Inferior parietal cortex (tissue), 1 donor: ENCODE results near the gene PCDH9.
A peak's percentile ranks its signal among the peaks of the same experiment; 100 is the strongest.
"Not testable (repeated sequence)": the region's sequence is repeated elsewhere in the genome, so short reads cannot be mapped to it uniquely, and the experiment has no call there.

Source experiments
- DNase-seq: peaks from one replicate; pipeline ENCODE4 v3.0.0-alpha.2; 2016; ENCODE audit errors: extremely low spot score

PCDH9 gene

GRCh38 chr13:67125681-67126080, 104.5 kb downstream of the PCDH9 start:
- no peak for DNase-seq

- no peak for DNase-seq
Observed at GRCh38 chr13:67123165-67123564, 107.0 kb downstream of the PCDH9 start.

DNA sequence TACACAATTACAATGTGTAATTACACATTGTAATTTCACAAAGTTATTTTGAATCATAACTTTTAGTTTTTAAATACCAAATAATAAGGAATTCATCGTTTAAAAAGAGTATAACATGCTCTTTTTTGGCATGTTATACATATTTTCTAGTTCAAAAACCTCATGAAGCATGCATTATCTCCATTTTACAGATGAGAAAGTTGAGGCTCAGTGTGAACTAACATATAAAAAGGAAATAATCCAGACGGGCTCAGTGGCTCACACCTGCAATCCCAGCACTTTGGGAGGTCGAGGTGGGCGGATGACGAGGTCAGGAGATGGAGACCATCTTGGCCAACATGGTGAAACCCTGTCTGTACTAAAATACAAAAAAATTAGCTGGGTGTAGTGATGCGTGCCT, 107.9 kb downstream of the PCDH9 start:
- no peak for DNase-seq

- no peak for DNase-seq
Observed at GRCh38 chr13:67120872-67121531, 109.1 kb downstream of the PCDH9 start.

GRCh38 chr13:67119481-67119894, 110.6 kb downstream of the PCDH9 start:
- no peak for DNase-seq

DNA sequence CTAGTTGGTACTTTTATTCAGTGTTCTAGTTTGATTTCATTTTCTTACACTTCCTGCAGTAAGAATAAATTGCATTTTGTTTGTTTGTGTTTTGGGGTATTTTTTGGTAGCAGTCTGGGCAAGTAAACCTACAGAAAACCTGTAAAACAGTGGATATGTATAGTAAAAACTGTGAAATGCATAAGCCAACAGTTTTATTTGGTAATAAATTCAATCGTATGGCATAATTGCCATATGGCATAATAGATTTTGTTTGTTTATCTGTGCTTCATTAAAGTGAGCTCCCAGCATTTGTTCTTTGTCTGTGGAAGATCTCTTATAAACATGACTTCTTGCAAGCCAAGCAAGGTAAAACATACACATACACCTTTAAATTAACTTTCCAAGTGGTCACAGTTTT, 111.9 kb downstream of the PCDH9 start:
- no peak for DNase-seq

DNA sequence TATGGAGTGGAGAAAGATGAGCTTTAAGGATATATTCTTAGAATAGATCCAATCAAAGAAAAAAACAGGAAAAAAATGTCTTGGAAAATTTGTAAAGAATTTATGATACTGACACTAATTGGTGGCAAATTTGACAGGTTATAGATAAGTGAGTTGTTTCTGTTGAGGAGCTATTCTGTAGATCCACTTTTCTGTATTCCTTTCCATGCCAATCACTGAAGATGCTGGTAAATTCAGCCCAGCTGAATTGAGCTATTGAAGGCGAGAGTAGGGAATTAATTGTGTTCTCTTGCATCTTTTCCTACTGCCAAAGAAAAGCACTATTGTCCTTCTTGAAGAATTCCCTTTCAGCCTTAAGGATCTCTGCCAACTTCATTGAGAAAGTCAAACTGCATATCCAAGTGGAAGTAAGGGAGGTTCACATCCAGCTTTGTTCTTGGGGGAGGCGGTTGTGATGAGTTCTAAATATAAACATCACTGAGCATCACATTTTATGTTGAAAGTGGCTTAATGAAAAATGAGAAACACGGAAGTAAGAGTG, 113.1 kb downstream of the PCDH9 start:
- peak; percentile 75 for DNase-seq

DNA sequence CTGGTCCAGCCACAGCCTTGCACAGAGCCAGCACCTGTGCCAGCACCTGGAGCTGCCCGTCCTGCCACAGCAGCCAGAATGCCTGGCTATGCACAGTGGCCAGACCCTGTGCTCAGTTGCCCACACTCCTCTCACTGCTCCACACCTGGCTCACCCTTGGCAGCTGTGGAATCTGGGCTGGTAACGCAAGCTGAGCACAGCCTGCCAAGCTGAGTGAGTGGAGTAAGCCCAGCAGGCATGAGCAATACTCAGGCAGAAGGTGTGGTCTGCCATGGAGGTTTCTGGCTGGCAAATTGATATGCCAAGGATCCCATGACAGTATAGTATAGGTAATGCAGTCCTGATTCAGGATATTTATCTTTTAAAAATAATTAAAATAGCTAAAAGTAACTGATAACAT, 122.2 kb downstream of the PCDH9 start:
- DNase-seq: no peak

GRCh38 chr13:67106502-67107057, 123.6 kb downstream of the PCDH9 start:
- no peak for DNase-seq

- DNase-seq: peak; percentile 82
Observed at GRCh38 chr13:67101730-67102467, 128.2 kb downstream of the PCDH9 start.

DNA sequence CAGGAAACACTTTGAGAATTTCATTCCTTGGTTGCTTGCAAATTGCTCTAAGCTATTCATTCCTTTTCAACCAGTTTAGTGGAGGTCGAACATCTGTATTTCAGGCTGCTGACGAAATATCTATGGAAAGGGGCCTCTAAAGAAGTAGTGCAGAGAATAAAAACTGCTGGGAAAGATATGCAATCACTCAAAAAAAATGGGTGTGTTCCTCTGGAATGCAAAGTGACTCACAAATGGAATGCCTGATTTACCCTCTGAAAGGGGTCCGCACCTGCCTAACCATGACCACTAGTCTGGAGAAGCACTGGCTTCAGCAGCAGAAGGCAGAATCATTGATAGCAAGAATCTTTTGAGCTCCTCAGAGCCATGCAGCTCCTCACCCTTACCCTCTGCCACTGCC, 129.4 kb downstream of the PCDH9 start:
- no peak for DNase-seq

GRCh38 chr13:67099494-67099893, 130.6 kb downstream of the PCDH9 start:
- DNase-seq: no peak

GRCh38 chr13:67097892-67098452, 132.2 kb downstream of the PCDH9 start:
- no peak for DNase-seq

DNA sequence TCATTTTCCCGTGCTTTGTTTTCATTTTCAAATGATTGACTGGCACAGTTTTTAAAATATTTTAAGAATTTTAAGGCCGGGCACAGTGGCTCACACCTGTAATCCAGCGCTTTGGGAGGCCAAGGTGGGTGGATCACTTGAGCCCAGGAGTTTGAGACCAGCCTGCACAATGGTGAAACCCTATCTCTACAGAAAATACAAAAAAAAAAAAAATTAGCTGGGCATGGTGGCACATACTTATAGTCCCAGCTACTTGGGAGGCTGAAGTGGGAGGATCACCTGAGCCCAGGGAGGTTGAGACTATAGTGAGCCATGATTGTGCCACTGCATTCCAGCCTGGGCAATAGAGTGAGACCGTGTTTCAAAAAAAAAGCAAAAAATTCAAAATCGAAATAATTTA, 133.2 kb downstream of the PCDH9 start:
- DNase-seq: not testable (repeated sequence)

GRCh38 chr13:67096418-67096817, 133.7 kb downstream of the PCDH9 start:
- DNase-seq: no peak

GRCh38 chr13:67095621-67096020, 134.5 kb downstream of the PCDH9 start:
- DNase-seq: no peak

DNA sequence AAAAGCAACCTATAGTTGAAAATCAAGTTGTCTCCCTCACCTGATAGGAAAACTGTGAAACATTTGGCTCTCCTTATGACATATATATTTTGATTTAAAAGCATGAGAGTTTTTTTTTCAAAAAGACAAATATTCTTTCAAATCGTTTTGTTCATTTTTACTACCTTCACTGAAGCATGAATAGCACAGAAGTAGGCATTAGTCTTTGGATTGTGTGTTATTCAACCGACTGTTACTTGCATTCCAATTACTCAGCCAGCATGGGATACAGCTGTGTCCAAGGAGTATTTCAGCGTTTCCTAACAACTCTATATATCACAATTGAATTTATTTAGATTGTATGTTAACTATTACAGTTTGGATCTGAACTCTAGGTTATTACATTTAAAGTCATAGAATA, 135.2 kb downstream of the PCDH9 start:
- DNase-seq: no peak

GRCh38 chr13:67094078-67094477, 136.1 kb downstream of the PCDH9 start:
- DNase-seq: no peak

DNA sequence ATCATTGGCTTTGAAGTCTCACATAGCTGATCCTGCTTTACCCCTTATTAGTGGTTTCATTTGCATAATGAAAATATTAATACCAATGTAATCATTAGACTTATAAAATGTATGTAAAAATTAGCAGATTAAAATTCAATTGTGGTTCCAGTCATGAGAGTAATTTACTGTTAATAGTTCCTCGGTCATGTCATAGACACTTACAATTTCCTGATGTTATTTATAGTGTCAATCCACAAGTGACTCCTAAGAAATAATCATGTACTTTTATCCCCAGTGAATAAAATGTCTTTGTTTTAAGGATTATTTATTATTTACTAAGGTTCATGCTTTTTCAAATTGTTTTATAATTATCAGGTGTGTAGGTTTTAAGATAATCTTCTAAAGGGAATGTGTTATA, 138.5 kb downstream of the PCDH9 start:
- DNase-seq: no peak

GRCh38 chr13:67090856-67091255, 139.3 kb downstream of the PCDH9 start:
- no peak for DNase-seq

DNA sequence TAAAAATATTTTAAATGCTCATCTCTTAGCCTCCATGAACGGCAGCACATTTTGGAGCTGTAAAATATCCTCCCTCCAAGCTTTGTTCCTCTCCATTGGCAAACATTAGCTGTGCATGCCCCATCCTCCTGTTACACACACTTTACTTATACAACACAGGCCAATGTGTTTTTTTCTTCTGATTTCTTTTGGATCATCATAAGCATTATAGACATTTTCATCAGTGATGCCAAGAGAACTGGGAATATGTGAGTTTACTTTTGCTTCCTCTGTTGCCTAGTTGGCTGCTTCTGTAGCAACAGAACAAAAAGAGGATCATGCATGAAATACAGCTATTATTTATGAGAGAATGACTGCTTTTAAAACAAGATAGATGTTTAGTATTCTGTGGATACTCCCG, 142.6 kb downstream of the PCDH9 start:
- DNase-seq: no peak

- no peak for DNase-seq
Observed at GRCh38 chr13:67086260-67086659, 143.9 kb downstream of the PCDH9 start.

- no peak for DNase-seq
Observed at GRCh38 chr13:67084066-67084465, 146.1 kb downstream of the PCDH9 start.
